Activated CD8-positive, alpha-beta T cell treated with anti-CD3 and anti-CD28 coated beads for 36 hours (primary cell): ENCODE measurements around the gene NRDE2. TPM values are rescaled to one million over a fixed set of nuclear protein-coding genes. Genes with fewer than 3 reads are reported as not detected.

Experiments used
- ATAC-seq: fragments of 200-7000 bp; cut with Tn5 transposase; one replicate; pipeline ENCODE4 v1.10.0; 2021; ENCODE audit warnings: mild to moderate bottlenecking, moderate library complexity
- CTCF ChIA-PET: fragments of 350-600 bp; sonication (Branson Sonifier 250); formaldehyde crosslinking; loops from one replicate; lab custom pipeline; 2021; ENCODE audit warnings: antibody characterized with exemption; lab: Charles Lee
- POLR2A ChIA-PET: fragments of 350-600 bp; sonication (Branson Sonifier 250); formaldehyde crosslinking; loops from one replicate; lab custom pipeline; 2021; ENCODE audit warnings: antibody characterized with exemption; lab: Charles Lee
- DNase-seq: peaks from one replicate; pipeline ENCODE4 v3.0.0-alpha.2; 2020
- H3K27ac Mint-ChIP-seq: one replicate; pipeline ENCODE4 v1.8.0; 2021; ENCODE audit warnings: mild to moderate bottlenecking, mixed read lengths
- H3K27me3 Mint-ChIP-seq: one replicate; pipeline ENCODE4 v1.8.0; 2021; ENCODE audit warnings: mixed read lengths
- H3K36me3 Mint-ChIP-seq: one replicate; pipeline ENCODE4 v1.8.0; 2021; ENCODE audit warnings: low read depth, mixed read lengths
- H3K4me1 Mint-ChIP-seq: one replicate; pipeline ENCODE4 v1.8.0; 2021; ENCODE audit warnings: low read depth, mixed read lengths
- H3K4me3 Mint-ChIP-seq: one replicate; pipeline ENCODE4 v1.8.0; 2021; ENCODE audit warnings: mild to moderate bottlenecking, moderate library complexity, mixed read lengths
- H3K9me3 Mint-ChIP-seq: one replicate; pipeline ENCODE4 v1.8.0; 2021; ENCODE audit warnings: mixed read lengths
- intact Hi-C: fragments of 100-400 bp; cut with micrococcal nuclease; formaldehyde crosslinking; loops from one replicate; pipeline ENCODE4 v1.10.0; 2022
- total RNA-seq, 2 experiments: library from RNA; stranded (reverse); gene quantifications; one replicate each; pipeline ENCODE4 v1.2.3, GENCODE V29; 2021
- TF ChIP-seq, protein P1 (sequence below): fragments of 200-600 bp; IDR thresholded peaks from one replicate; pipeline ENCODE4 v1.8.0; 2022; ENCODE audit warnings: antibody characterized with exemption, mild to moderate bottlenecking

NRDE2 gene
- total RNA-seq, 2 experiments from 2014 or later, result 19.2 to 21.0 TPM

DNA sequence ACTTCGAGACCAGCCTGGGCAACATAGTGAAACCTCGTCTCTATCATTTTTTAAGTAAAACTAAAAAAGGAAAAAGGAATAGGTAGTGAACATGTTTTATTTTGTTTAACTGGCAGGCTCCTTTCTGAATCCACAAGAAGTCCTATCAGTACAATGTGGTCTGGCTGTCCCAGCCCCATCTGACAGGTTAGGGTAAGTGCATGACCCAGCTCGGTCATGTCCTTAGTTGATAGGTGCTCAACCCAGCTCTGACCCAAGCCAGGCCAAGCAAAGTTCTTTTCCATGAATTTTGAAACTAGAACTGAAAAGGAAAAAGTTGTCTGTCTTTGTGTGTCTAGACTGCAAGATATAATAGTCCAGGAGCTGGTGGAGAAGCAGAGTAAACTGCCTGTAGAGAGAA is 4.7 kb upstream of the NRDE2 start:
- TF ChIP-seq, protein P1, sequence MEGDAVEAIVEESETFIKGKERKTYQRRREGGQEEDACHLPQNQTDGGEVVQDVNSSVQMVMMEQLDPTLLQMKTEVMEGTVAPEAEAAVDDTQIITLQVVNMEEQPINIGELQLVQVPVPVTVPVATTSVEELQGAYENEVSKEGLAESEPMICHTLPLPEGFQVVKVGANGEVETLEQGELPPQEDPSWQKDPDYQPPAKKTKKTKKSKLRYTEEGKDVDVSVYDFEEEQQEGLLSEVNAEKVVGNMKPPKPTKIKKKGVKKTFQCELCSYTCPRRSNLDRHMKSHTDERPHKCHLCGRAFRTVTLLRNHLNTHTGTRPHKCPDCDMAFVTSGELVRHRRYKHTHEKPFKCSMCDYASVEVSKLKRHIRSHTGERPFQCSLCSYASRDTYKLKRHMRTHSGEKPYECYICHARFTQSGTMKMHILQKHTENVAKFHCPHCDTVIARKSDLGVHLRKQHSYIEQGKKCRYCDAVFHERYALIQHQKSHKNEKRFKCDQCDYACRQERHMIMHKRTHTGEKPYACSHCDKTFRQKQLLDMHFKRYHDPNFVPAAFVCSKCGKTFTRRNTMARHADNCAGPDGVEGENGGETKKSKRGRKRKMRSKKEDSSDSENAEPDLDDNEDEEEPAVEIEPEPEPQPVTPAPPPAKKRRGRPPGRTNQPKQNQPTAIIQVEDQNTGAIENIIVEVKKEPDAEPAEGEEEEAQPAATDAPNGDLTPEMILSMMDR, result no peak
- ATAC-seq (no peak), DNase-seq (no peak)
- intact Hi-C loops, result no loop called here
- Mint-ChIP-seq H3K27ac (no peak overlapping the region), H3K36me3 (peaks cover 1% of the 10 kb centered on the region), H3K4me3 (no peak overlapping the region), H3K27me3 (peaks cover 12% of the 10 kb centered on the region), H3K9me3 (no peaks in the 10 kb centered on the region), H3K4me1 (peaks cover 7% of the 10 kb centered on the region)
- ChIA-PET CTCF (no interaction called here), POLR2A (interaction anchor here (0.6 to 0.7 kb wide), 2 partner anchors 46 to 52 kb away, joined by 3 read pairs; no protein-coding TSS in a partner anchor)

DNA sequence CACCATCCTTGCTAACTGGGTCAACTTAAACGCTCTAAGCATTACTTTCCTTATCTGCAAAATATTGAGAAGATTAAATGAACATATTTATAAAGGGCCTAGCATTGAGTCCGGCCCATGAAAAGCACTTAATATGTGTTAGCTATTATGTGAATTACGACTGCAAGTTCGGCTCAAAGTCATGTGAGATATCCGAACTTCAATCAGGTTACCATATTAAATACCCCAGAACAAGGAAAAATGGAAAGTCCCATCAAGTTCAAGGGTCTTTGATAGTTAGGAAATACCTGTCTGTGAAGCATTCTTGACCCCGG is 487 bp upstream of the NRDE2 start:
- CTCF ChIA-PET, result interaction anchor here (1.3 kb wide), 1 partner anchor 11 kb away, joined by 3 read pairs; no protein-coding TSS in a partner anchor
- TF ChIP-seq, protein P1, result no peak
- ATAC-seq (no peak), DNase-seq (no peak)
- intact Hi-C loops, result loop anchor here (5.0 kb wide), 1 partner anchor 65 kb away; the partner anchor contains the start of gene CALM1
- peak overlapping the region; percentile 92 for H3K4me3 Mint-ChIP-seq
- peak overlapping the region; percentile 92 for H3K27ac Mint-ChIP-seq
- peaks cover 13% of the 10 kb centered on the region for H3K36me3 Mint-ChIP-seq
- POLR2A ChIA-PET, result interaction anchor here (2.5 kb wide), 1 partner anchor 52 kb away, joined by 22 read pairs; no protein-coding TSS in a partner anchor
- no peaks in the 10 kb centered on the region for H3K9me3 Mint-ChIP-seq
- H3K27me3 Mint-ChIP-seq, result peaks cover 4% of the 10 kb centered on the region
- peaks cover 28% of the 10 kb centered on the region for H3K4me1 Mint-ChIP-seq

DNA sequence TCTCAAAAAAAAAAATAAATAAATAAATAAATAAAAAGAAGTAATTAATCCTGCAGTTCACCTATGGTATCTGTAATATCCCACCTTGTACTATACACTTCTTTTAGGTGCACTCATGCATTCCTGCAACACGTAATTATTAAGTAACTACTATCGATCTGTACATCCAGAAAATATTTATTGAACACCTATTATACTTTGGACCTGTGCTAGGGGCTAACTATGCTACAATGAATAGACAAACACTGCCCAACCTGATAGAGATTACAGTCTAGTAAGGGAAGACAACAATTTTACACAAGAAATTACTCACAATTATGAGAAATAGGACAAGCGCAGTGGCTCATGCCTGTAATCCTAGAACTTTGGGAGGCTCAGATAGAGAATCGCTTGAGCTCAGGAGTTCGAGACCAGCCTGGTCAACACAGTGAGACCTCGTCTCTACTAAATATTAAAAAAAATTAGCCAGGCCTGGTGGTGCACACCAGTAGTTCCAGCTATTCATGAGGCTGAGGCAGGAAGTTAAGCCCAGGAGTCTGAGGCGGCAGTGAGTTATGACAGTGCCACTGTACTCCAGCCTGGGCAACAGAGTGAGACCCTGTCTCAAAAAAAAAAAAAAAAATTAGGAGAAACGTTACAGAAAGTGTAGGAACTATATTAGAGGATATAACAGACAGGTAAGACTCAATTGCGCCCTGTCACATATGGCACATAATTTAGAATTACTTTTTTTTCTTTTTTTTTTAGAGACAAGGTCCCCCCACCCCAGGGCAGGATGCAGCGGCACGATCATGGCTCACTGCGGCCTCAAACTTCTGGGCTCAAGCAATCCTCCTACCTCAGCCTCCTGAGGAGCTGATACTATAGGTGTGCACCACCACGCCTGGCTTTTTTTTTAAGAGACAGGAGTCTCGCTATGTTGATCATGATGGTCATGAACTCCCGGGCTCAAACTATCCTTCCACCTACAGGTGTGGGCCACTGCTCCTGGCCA is 1.2 kb downstream of the NRDE2 start:
- CTCF ChIA-PET, result interaction anchor here (1.3 to 1.4 kb wide), 3 partner anchors 9 to 70 kb away, joined by 3 to 4 read pairs (median 4); no protein-coding TSS in a partner anchor
- H3K27me3 Mint-ChIP-seq, result peaks cover 3% of the 10 kb centered on the region
- no peak for ATAC-seq
- no peaks in the 10 kb centered on the region for H3K9me3 Mint-ChIP-seq
- TF ChIP-seq, protein P1, result no peak
- intact Hi-C loops, result loop anchor here (1.0 to 5.0 kb wide), 2 partner anchors 53 to 67 kb away; partner anchors contain the start of gene CALM1
- peaks cover 32% of the 10 kb centered on the region for H3K4me1 Mint-ChIP-seq
- DNase-seq, result no peak
- POLR2A ChIA-PET, result interaction anchor here (0.9 to 2.5 kb wide), 6 partner anchors 9 to 153 kb away, joined by 3 to 22 read pairs (median 6); partner anchors contain the start of gene CALM1
- peak overlapping the region; percentile 92 for H3K4me3 Mint-ChIP-seq
- H3K27ac Mint-ChIP-seq, result peak overlapping the region; percentile 92
- peaks cover 13% of the 10 kb centered on the region for H3K36me3 Mint-ChIP-seq

DNA sequence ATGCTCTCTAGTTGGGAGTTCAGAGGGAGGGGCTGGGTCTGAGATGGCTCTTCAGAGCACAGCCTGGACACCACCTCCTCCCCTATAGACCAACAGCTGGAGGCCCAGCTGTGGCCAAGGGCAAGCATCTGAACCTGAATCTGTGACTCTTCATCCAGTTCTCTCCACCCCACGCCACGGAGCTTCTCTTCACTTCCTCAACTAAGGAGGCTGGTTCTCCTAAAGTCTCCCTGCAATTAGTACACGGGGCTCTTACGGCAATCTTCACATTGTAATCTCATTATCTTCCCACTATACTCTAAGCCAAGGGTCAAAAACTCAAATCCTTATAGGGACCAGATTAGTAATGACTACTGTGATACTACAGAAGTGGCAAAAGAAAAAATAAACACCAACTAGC is 9.8 kb downstream of the NRDE2 start:
- no peak for ATAC-seq
- Mint-ChIP-seq H3K4me3 (no peak overlapping the region), H3K4me1 (peaks cover 35% of the 10 kb centered on the region), H3K27me3 (no peaks in the 10 kb centered on the region), H3K36me3 (peaks cover 27% of the 10 kb centered on the region), H3K9me3 (peaks cover 7% of the 10 kb centered on the region), H3K27ac (peak overlapping the region; percentile 40)
- ChIA-PET POLR2A (interaction anchor here (1.1 to 1.4 kb wide), 3 partner anchors 9 to 75 kb away, joined by 3 to 6 read pairs (median 3); partner anchors contain the start of genes CALM1 and NRDE2), CTCF (interaction anchor here (0.9 to 1.7 kb wide), 3 partner anchors 10 to 78 kb away, joined by 3 to 7 read pairs (median 3); partner anchors contain the start of gene NRDE2)
- TF ChIP-seq, protein P1, result no peak
- intact Hi-C loops, result no loop called here
- no peak for DNase-seq
